GM18507 (cell line): ENCODE results near the gene SPDYE1.
A peak's percentile ranks its signal among the peaks of the same experiment; 100 is the strongest.
"Not testable (repeated sequence)": the region's sequence is repeated elsewhere in the genome, so short reads cannot be mapped to it uniquely, and the experiment has no call there.

Experiments used
- DNase-seq: peaks from one replicate; pipeline ENCODE4 v3.0.0; 2011; ENCODE audit warnings: low read depth; ENCODE audit not compliant: insufficient read length; ENCODE audit errors: extremely low spot score
- FAIRE-seq: peaks from 2 replicates; lab custom pipeline; 2011; peaks lifted over from hg19 to GRCh38; lab: Jason Lieb, UNC

SPDYE1 gene

DNA sequence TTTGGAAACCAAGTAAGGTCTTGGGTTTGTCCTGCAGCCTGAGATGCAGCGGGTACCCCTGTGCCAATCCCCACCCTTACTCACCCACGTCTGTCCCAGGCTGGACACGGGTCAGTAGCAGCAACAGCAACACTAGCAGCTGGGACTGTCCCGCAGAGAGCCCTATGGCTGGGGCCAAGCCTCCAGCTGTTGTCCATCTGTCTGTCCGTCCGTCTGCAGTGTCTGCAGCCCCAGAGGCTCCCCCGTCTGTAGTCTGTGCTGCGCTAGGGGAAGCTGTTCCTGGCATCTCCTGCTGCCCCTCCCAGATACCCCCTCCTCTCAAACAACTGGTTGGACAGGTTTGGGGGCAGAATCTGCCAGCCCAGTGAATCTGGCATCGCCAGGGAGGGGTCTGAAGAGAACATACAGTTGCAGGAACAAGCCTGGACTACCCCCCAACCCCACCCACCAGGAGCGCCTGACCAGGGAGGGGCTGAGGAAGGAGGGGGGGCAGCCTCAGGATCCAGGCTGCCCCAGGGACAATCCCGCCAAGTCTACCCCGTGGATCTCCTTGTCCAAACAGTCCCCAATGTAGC, 7.6 kb upstream of the SPDYE1 start:
- DNase-seq, FAIRE-seq: not testable (repeated sequence)

DNA sequence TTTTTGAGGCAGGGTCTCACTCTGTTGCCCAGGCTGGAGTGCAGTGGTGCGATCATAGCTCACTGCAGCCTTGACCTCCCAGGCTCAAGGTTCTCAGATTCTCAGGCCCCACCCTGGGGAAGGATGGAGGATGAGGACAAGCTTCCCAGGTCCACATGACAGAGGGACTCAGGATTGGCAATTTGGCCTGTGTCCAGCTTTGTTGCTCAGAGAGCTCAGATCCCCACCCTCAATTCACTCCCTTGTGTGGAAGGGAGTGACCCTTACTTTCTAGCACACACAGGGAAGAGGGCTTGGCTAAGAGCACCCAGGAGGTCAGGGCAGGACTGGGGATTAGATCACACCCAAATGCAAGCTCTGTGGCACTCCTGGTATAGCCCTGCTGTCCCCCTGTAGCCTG, 6.9 kb upstream of the SPDYE1 start:
- not testable (repeated sequence) for DNase-seq, FAIRE-seq

DNA sequence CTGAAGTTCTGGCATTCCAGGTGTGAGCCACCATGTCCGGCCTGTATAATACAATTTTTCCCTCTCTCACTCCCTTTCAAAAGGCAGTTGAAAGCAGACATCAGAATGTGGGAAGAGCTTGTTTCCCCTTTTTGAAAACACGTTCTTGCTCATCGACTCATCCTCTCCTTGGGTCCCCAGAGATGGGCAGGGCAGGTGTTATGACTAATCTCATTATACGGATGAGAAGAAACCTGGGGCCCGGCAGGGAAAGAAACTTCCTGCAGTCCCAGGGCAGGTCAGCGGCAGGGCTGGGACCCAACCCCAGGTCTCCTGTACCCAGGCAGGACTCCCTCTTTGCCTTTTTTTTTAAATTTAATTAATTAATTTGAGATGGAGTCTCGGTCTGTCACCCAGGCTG, 4.8 kb upstream of the SPDYE1 start:
- FAIRE-seq, DNase-seq: not testable (repeated sequence)

DNA sequence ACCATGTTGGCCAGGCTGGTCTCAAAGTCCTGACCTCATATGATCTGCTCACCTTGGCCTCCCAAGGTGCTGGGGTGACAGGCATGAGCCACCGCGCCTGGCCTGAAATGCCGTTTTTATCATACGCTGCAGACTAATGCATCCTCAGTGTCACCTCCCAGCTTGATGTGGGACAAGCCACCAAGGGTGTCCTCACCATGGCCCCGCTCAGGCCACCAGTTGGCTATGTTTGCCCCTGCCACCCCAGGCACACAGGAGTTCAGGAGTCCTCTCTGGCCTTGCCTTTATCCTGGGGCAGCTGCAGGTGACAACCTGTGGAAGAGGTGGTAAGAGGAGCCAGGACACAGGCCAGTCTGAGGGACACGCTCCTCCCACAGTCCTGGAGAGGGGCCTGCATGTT, 3.0 kb upstream of the SPDYE1 start:
- not testable (repeated sequence) for DNase-seq, FAIRE-seq

DNA sequence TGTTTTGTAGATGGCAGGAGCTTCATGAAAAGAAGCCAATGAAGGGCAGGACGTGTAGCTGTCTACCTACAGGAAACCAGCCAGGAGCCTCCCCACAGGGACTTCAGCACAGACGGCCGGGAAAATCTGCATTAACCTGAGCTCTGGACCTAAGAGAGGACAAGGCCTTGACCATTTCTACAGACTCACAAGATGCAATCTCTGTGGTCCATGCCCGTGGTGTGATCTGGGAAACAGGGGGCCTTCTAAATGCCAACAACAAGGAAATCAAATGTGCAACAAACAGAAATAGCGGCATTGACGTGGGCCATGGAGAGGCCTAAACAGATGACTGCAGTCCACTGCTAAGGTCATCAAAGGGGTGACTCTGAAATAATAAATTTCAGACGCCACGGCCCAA, 14.4 kb downstream of the SPDYE1 start:
- not testable (repeated sequence) for FAIRE-seq, DNase-seq

DNA sequence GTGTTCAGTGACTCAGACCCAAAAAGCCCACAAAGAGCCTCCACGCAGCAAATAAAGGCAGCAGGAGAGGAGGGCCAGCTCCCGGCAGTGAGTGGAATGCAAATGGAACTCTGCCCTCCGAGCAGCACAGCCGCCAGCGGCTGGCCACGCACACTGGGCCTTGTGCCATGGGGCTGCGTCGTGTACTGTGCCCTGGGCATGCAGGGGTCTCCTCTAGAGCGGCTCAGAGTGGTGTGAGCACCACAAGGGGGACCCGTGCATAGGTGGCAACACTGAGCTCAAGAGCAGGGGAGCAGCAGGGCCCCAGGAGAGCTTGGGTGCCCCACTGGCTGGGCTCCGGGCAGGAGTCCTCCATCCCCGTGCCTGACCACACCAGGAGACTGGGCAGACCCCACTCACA, 17.4 kb downstream of the SPDYE1 start:
- DNase-seq, FAIRE-seq: not testable (repeated sequence)

DNA sequence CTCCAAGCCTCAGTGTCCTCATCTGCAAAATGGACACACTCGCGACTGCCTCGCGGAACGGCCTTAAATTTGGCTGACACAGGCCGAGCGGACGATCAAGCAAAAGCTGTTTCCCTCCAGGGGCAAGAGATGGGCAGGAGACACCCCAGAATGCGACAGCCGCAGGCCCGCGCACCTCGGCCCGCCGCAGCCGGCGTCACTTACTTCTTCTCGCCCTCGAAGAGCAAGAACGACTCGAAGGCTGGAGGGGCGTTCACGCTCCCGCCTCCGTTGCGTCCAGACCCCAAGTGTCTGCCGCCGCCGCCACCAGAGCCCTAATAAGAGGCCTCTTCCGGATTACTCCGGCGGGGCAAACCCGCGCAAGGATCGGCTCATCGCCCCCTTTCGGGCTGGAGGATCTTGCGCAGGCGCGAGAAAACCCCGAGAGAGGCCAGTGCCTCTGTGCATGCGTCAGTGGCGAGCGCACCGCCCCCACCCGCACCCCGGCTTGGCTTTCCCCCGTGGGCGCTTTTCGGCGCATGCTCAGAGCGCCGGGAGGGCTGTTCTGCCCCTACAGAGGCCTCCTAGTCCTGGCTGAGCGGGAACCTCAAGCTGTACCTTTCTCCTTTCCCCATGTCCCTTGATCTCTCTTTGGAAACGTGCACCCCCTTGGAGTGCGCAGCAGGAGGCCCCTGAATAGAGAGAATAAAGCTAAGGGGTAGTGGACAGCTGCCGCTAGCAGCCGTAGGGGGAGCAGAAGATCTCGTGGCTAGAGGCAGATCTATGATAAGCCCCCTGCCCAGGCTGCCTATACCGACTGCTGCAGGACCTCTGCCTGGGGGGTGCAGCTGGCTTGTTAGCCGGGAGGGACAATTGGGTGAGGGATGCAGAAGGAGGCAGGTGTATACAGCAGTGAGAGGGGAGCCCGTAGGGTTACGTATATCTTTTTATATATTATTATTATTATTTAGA, 21.4 kb downstream of the SPDYE1 start:
- peak; percentile 93 for DNase-seq
- FAIRE-seq: not testable (repeated sequence)

DNA sequence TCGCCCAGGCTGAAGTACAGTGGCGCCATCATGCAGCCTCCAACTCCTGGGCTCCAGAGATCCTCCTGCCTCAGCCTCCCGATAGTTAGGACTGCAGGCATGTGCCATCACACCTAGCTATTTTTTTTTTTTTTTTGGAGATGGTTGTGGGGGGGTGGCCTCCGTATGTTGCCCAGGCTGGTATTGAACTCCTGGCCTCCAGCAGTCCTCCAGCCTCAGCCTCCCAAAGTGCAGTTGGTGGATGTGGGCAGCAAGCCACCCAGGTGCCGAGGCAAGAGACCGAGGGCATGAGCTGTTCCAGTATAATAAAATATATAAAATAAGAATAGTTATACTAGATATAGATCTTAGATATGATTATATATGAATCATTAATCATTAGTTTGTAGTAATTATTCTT, 22.1 kb downstream of the SPDYE1 start:
- DNase-seq, FAIRE-seq: not testable (repeated sequence)

DNA sequence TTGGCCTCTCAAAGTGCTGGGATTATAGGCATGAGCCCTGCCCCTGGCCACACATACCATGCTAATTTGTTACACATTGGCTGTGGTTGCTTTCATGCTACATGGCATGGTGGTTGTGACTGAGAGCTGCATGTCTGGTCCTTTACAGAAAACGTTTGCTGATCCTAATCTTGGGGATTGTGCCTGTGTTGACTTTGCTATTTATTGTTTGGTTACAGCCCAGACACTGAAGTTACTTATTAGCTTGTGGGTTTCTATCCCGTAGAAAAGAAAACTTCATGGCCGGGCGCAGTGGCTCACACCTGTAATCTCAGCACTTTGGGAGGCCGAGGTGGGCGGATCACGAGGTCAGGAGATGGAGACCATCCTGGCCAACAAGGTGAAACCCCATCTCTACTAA, 24.4 kb downstream of the SPDYE1 start:
- not testable (repeated sequence) for FAIRE-seq

DNA sequence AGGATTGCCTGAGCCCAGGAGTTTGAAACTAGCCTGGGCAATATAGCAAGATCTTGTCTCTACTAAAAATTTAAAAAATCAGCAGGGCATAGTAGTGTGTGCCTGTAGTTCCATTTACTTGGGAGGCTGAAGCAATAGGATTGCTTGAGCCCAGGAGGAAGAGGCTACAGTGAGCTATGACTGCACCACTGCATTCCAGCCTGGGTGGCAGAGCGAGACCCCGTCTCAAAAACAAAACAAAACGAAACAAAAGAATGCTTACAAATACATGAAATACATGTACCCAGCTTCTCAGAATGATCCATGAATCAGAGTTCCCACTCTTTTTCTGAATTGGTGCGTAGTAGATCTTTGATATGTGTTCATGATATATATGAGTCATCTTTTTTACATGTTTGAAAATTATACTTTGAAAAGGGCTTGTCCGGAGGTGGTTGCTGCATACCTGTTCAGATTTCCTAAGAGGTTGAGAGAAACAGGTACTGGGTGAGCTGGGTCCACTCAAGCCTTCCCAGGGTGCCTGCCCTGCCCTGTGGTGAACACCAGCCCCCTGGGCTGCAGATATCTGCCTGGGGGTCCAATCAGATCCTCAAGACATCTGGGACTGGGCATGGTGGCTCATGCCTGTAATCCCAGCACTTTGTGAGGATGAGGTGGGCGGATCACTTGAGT, 25.2 kb downstream of the SPDYE1 start:
- FAIRE-seq, DNase-seq: not testable (repeated sequence)

More for the DNA sequence above, 24.4 kb downstream of the SPDYE1 start:
- not testable (repeated sequence) for DNase-seq

DNA sequence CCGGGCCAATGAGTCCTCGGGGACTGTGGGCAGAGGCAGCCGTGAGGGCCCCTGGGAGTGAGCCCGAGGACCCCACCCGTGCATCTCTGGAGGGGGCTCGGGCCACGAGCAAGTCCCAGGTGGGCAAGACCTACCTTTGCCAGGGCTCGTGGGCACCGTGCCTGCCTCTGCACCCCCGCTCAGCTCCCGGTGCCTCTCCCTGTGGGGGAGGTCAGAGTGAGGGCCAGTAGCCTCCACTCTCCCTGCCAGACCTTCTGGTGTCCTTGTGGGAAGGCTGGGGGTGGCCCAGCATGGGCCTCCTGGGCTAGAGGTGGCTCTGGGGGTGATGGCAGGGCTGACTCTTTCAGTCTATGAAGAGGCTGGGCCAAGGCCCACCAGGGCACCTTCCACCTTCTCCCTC, 31.7 kb downstream of the SPDYE1 start:
- FAIRE-seq, DNase-seq: not testable (repeated sequence)

DNA sequence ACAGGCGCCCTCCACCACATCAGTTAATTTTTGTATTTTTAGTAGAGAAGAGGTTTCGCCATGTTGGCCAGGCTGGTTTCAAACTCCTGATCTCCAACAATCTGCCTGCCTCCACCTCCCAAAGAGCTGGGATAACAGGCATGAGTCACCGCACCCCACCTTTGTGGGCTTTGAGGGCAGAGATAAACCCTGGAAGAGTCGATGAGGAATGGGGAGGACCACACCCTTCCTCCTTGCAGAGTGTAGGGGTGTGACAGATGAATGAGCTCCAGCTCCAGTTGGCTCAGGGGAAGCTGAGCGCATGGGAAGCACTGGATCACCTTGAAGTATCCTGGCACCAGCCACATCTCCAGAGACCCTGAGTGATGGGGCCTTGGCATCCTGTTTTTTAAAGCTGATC, 32.3 kb downstream of the SPDYE1 start:
- not testable (repeated sequence) for DNase-seq, FAIRE-seq

DNA sequence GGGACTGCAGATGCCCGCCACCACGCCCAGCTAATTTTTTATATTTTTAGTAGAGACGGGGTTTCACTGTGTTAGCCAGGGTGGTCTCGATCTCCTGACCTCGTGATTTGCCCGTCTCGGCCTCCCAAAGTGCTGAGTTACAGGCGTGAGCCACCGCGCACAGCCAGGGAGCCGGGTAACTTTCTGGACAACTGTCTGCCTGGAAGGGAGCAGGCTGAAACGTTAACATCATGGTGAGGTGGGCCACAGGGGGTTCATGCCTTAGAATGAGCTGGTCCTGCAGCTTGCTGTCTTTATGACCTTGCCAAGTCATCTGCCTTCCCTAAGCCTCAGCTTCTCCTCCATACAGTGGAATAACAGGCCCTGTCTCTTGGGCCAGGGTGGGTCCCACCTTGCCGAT, 33.6 kb downstream of the SPDYE1 start:
- FAIRE-seq, DNase-seq: not testable (repeated sequence)

DNA sequence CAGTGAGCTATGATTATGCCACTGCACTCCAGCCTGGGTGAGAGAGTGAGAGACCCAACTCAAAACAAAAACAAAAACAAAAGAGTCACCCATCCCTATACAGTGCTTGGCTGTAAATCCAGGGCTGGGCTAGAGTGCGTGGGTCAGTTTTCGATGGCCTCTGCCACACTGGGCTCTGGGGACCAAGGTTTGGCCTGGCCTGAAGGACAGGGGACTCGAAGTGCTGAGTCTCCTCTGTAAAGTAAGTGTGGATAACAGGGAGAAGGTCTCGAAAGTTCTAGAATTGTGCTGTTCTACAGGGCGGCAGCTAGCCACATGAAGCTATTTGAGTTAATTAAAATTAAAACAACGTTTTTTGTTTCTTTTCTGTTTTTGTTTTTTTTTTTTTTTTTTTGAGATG, 34.3 kb downstream of the SPDYE1 start:
- FAIRE-seq, DNase-seq: not testable (repeated sequence)

DNA sequence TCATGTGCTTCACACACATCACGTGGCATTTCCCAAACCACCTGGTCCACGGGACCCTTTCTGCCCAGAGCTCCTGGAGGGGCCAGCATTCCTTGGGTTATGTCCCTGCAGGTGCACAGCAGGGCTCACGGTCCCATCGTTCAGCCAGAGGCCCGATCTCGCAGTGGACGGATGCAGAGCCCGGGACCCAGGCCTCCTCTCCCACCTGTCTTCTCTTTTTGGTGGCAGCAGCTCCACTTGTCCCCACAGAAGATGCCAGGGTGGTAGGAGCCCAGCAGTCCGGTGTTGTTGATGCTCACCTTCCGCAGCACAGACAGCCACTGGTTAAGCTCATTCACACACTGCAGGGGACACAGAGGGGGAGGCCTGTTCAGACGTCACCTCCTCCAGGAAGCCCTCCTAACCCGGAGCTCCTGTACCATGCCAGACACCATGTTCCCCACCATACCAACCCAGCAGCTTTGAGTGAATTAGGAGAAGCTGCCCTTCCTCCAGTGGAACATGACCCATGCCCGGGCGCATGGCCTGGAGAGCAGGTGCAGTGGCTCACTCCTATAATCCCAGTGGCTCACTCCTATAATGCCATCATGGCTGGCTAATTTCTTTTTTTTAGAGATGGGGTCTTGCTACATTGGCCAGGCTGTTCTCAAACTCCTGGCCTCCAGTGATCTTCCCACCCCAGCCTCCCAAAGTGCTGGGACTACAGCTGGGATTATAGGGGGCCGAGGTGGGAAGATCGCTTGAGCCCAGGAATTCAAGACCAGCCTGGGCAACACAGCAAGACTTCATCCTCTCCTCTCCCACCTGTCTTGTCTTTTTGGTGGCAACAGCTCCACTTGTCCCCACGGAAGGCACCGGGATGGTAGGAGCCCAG, 36.5 kb downstream of the SPDYE1 start:
- FAIRE-seq, DNase-seq: not testable (repeated sequence)

DNA sequence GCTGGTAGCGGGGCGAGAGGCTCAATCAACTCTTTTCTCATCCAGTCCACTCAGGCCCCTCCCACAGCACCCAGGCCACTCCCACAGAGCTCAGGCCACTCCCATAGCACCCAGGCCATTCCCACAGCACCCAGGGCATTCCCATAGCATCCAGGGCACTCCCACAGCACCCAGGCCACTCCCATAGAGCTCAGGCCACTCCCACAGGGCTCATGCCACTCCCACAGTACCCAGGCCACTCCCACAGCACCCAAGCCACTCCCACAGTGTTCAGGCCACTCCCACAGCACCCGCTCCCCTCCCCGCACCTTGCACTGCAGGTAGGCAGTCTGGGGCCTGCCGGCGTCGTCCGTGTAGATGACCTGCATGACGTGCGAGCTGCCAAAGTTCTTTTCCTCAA, 38.7 kb downstream of the SPDYE1 start:
- not testable (repeated sequence) for FAIRE-seq, DNase-seq

DNA sequence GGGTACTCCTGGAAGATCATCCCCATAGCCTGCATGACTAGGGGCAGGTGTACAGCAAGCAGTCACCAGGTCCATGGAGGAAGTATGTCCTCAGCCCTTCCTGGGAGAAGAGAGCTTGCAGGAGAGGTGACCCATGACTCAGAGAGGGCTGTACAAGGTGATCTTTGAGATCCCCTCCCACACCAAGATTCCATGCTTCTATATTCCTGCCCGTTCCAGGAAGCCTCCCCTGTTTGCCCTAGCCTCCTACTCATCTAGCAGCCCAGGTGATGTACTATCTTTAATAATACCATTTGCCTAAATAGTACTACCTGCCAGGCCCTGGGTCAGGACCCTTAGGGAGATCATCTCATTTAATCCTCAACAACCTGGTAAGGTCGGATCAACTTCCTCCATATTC, 40.3 kb downstream of the SPDYE1 start:
- FAIRE-seq, DNase-seq: not testable (repeated sequence)

DNA sequence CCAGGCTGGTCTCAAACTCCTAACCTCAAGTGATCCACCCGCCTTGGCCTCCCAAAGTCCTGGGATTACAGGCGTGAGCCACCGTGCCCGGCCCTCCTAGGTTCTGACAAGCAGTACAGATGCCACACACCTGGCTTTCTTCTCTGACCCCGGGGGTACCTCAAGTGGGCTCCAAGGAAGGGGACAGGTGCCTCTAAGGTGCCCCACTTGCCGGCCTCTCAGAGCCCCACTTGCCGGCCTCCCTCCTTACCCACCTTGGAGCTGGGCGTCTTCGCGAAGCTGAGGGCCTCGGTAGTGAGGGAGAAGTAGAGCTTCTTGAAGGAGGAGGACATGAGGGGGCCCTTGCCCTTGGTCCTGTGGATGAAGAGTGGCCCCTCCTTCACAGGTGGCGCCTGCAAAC, 40.9 kb downstream of the SPDYE1 start:
- DNase-seq, FAIRE-seq: not testable (repeated sequence)
